GM21381 (cell line): ENCODE measurements around the gene SUGCT.
"Not testable (repeated sequence)": the region's sequence is repeated elsewhere in the genome, so short reads cannot be mapped to it uniquely, and the experiment has no call there.

Experiments used
- ATAC-seq: cut with Tn5 transposase; IDR thresholded peaks from one replicate; pipeline ENCODE4 v1.9.1; 2021; ENCODE audit warnings: mild to moderate bottlenecking, moderate library complexity; ENCODE audit not compliant: unreplicated experiment

Gene SUGCT

GRCh38 chr7:40138973-40139372, 4.2 kb downstream of the SUGCT start:
- no peak for ATAC-seq

GRCh38 chr7:40139891-40140290, 5.1 kb downstream of the SUGCT start:
- not testable (repeated sequence) for ATAC-seq

GRCh38 chr7:40141916-40142315, 7.1 kb downstream of the SUGCT start:
- not testable (repeated sequence) for ATAC-seq

- ATAC-seq, result not testable (repeated sequence)
These were observed 10.9 kb downstream of the SUGCT start for GRCh38 chr7:40145596-40146130.

GRCh38 chr7:40147371-40148246, 12.8 kb downstream of the SUGCT start:
- no peak for ATAC-seq

GRCh38 chr7:40148247-40148580, 13.4 kb downstream of the SUGCT start:
- not testable (repeated sequence) for ATAC-seq

GRCh38 chr7:40148671-40149070, 13.9 kb downstream of the SUGCT start:
- ATAC-seq, result no peak

GRCh38 chr7:40151504-40151903, 16.7 kb downstream of the SUGCT start:
- ATAC-seq, result no peak

GRCh38 chr7:40156988-40157387, 22.2 kb downstream of the SUGCT start:
- ATAC-seq, result no peak

GRCh38 chr7:40162516-40162915, 27.7 kb downstream of the SUGCT start:
- ATAC-seq, result no peak

- no peak for ATAC-seq
These were observed 30.4 kb downstream of the SUGCT start for GRCh38 chr7:40165216-40165615.

- ATAC-seq, result no peak
These were observed 32.5 kb downstream of the SUGCT start for GRCh38 chr7:40167291-40167690.

GRCh38 chr7:40168266-40168665, 33.5 kb downstream of the SUGCT start:
- not testable (repeated sequence) for ATAC-seq

GRCh38 chr7:40173121-40173520, 38.3 kb downstream of the SUGCT start:
- ATAC-seq, result not testable (repeated sequence)

- not testable (repeated sequence) for ATAC-seq
These were observed 40.5 kb downstream of the SUGCT start for GRCh38 chr7:40175256-40175655.

- no peak for ATAC-seq
These were observed 41.1 kb downstream of the SUGCT start for GRCh38 chr7:40175725-40176510.

GRCh38 chr7:40177071-40177470, 42.3 kb downstream of the SUGCT start:
- no peak for ATAC-seq

- no peak for ATAC-seq
These were observed 47.6 kb downstream of the SUGCT start for GRCh38 chr7:40182452-40182851.

GRCh38 chr7:40186586-40186985, 51.8 kb downstream of the SUGCT start:
- ATAC-seq, result no peak

- ATAC-seq, result no peak
These were observed 57.2 kb downstream of the SUGCT start for GRCh38 chr7:40192036-40192435.

GRCh38 chr7:40194745-40195144, 59.9 kb downstream of the SUGCT start:
- no peak for ATAC-seq

- ATAC-seq, result no peak
These were observed 62.7 kb downstream of the SUGCT start for GRCh38 chr7:40197527-40197926.
